SU-DHL-6 (cell line): ENCODE results near the gene MED8.
"Not testable (repeated sequence)": the region's sequence is repeated elsewhere in the genome, so short reads cannot be mapped to it uniquely, and the experiment has no call there.

ENCODE experiments used
- H2AFZ ChIP-seq: fragments of 200-600 bp; sonication (generic); 2 replicates; pipeline ENCODE4 v1.6.1; 2014; ENCODE audit warnings: low read depth, mild to moderate bottlenecking, moderate library complexity, mixed read lengths, antibody characterized with exemption, low read length; ENCODE audit not compliant: severe bottlenecking
- H3F3A ChIP-seq: fragments of 200-600 bp; shearing (Covaris generic); 2 replicates; pipeline ENCODE4 v1.6.0; 2016; ENCODE audit warnings: antibody characterized with exemption, mild to moderate bottlenecking; ENCODE audit not compliant: insufficient read depth
- H3K27ac ChIP-seq: fragments of 200-600 bp; sonication (generic); 2 replicates; pipeline ENCODE4 v1.5.1; 2016; ENCODE audit warnings: low read depth, mild to moderate bottlenecking, low read length, moderate library complexity, mixed read lengths
- H3K27me3 ChIP-seq: fragments of 200-600 bp; sonication (generic), shearing (Covaris generic); 2 replicates; pipeline ENCODE4 v1.6.0; 2014; ENCODE audit warnings: mild to moderate bottlenecking, low read length
- H3K36me3 ChIP-seq: fragments of 200-600 bp; sonication (generic); 2 replicates; pipeline ENCODE4 v1.6.1; 2014; ENCODE audit warnings: mild to moderate bottlenecking, low read length, mixed read lengths
- H3K4me2 ChIP-seq: fragments of 300-600, 200-600 bp; shearing (Covaris generic), sonication (generic); 2 replicates; pipeline ENCODE4 v1.6.0; 2014; ENCODE audit warnings: low read length, low read depth, mild to moderate bottlenecking; ENCODE audit not compliant: poor library complexity, severe bottlenecking
- H3K4me3 ChIP-seq: fragments of 200-600 bp; sonication (generic); 2 replicates; pipeline ENCODE4 v1.5.1; 2014; ENCODE audit warnings: antibody characterized with exemption, low read length, mild to moderate bottlenecking, mixed read lengths; ENCODE audit not compliant: insufficient read depth, poor library complexity, severe bottlenecking
- H3K79me2 ChIP-seq: fragments of 200-600 bp; sonication (generic); 2 replicates; pipeline ENCODE4 v1.6.1; 2014; ENCODE audit warnings: mild to moderate bottlenecking, low read length, moderate library complexity; ENCODE audit not compliant: insufficient read depth
- H3K9ac ChIP-seq: fragments of 200-600 bp; sonication (generic); 2 replicates; pipeline ENCODE4 v1.7.0; 2014; ENCODE audit warnings: mild to moderate bottlenecking, low read length
- H3K9me2 ChIP-seq: fragments of 200-600 bp; sonication (generic); replicated peaks from 2 replicates; pipeline ENCODE4 v1.6.1; 2014; ENCODE audit warnings: low read length; ENCODE audit not compliant: insufficient read depth
- H3K9me3 ChIP-seq: fragments of 200-600 bp; sonication (generic); 2 replicates; pipeline ENCODE4 v1.6.1; 2014; ENCODE audit warnings: low read length, mixed read lengths; ENCODE audit not compliant: insufficient read depth
- H4K20me1 ChIP-seq: fragments of 200-600 bp; sonication (generic); 2 replicates; pipeline ENCODE4 v1.6.1; 2014; ENCODE audit warnings: low read depth, mild to moderate bottlenecking, antibody characterized with exemption, low read length, moderate library complexity, mixed read lengths
- EZH2phosphoT487 ChIP-seq: fragments of 200-600 bp; sonication (generic), shearing (Covaris generic); conservative IDR thresholded peaks from 2 replicates; pipeline ENCODE4 v1.6.1; 2018; ENCODE audit warnings: mild to moderate bottlenecking, antibody characterized with exemption, low read length, moderate library complexity, mixed read lengths
- TF ChIP-seq, protein P1 (sequence below): fragments of 200-600 bp; sonication (generic); IDR thresholded peaks from one replicate; pipeline ENCODE4 v1.5.1; 2017; ENCODE audit warnings: antibody characterized with exemption, mild to moderate bottlenecking, low read length, moderate library complexity; ENCODE audit not compliant: insufficient read depth, poor library complexity, severe bottlenecking

The MED8 gene

DNA sequence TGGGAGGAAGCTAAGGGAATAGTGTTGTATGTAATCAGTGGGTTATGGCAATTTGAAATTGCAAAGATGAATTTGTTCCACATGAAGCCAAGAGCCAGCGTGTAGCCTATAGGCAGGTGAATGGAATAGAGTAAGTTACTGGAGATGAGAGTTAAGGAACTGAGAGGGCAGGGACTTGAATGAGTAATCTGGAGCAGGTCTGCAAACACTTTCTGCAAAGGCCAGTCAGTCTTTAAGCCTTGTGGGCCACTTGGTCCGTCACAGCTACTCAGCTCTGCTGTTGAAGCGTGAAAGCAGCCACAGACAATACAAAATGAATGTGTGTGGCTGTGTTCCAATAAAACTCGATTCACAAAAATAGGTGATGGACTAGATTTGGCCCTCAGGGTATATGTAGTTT, 29.3 kb upstream of the MED8 start:
- H3K36me3 ChIP-seq, result no peaks in the 10 kb centered on the region
- H3K79me2 ChIP-seq, result no peaks in the 10 kb centered on the region
- H3K4me3 ChIP-seq, result no peak overlapping the region

GRCh38 chr1:43415901-43416300, 26.3 kb upstream of the MED8 start:
- H3K36me3 ChIP-seq, result no peaks in the 10 kb centered on the region
- H3K27me3 ChIP-seq, result no peaks in the 10 kb centered on the region
- no peaks in the 10 kb centered on the region for H4K20me1 ChIP-seq
- no peak overlapping the region for H2AFZ ChIP-seq
- TF ChIP-seq, protein P1, sequence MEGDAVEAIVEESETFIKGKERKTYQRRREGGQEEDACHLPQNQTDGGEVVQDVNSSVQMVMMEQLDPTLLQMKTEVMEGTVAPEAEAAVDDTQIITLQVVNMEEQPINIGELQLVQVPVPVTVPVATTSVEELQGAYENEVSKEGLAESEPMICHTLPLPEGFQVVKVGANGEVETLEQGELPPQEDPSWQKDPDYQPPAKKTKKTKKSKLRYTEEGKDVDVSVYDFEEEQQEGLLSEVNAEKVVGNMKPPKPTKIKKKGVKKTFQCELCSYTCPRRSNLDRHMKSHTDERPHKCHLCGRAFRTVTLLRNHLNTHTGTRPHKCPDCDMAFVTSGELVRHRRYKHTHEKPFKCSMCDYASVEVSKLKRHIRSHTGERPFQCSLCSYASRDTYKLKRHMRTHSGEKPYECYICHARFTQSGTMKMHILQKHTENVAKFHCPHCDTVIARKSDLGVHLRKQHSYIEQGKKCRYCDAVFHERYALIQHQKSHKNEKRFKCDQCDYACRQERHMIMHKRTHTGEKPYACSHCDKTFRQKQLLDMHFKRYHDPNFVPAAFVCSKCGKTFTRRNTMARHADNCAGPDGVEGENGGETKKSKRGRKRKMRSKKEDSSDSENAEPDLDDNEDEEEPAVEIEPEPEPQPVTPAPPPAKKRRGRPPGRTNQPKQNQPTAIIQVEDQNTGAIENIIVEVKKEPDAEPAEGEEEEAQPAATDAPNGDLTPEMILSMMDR, result no peak
- TF ChIP-seq EZH2phosphoT487, result no peak
- H3K4me3 ChIP-seq, result no peak overlapping the region
- H3K4me2 ChIP-seq, result no peak overlapping the region
- no peaks in the 10 kb centered on the region for H3K9me3 ChIP-seq
- H3F3A ChIP-seq, result no peaks in the 10 kb centered on the region
- no peak overlapping the region for H3K27ac ChIP-seq
- H3K79me2 ChIP-seq, result no peaks in the 10 kb centered on the region
- no peaks in the 10 kb centered on the region for H3K9me2 ChIP-seq
- no peak overlapping the region for H3K9ac ChIP-seq

More for the DNA sequence above, 29.3 kb upstream of the MED8 start:
- H4K20me1 ChIP-seq, result no peaks in the 10 kb centered on the region
- no peak for TF ChIP-seq EZH2phosphoT487
- TF ChIP-seq, protein P1, result no peak
- no peaks in the 10 kb centered on the region for H3K9me3 ChIP-seq
- no peak overlapping the region for H2AFZ ChIP-seq
- no peak overlapping the region for H3K9ac ChIP-seq
- H3K4me2 ChIP-seq, result no peak overlapping the region
- no peaks in the 10 kb centered on the region for H3F3A ChIP-seq
- no peak overlapping the region for H3K27ac ChIP-seq
- H3K27me3 ChIP-seq, result no peaks in the 10 kb centered on the region
- no peaks in the 10 kb centered on the region for H3K9me2 ChIP-seq

DNA sequence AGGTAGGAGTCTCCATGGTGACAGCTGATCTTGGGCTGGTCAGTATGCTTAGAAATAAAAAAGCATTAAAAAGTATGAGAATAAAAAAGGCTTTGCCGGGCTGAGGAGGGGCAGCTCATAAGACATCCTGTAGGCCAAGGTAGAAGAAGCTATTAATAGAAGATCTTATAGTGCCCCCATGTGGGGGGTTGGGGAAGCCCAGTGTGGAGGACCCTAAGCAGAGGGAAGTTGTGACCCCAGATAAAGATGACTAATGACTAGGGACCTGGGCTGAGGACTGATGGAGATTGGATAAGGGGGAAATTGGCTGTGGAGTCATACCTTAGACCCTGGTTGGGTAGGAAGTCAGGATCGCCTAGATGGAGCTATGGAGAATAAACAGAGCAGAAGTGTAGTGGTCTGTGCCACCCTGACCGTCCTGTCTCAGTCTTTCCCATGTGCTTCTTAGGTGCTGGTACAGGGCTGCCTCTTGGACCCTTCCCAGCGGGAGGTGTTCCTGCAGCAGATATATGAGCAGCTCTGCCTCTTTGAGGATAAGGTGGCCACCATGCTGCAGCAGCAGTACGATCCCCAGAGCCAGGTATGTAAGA, 25.1 kb upstream of the MED8 start:
- Histone ChIP-seq H3F3A (no peaks in the 10 kb centered on the region), H3K9ac (no peak overlapping the region), H3K27ac (no peak overlapping the region), H3K4me3 (no peak overlapping the region), H3K27me3 (no peaks in the 10 kb centered on the region), H4K20me1 (no peaks in the 10 kb centered on the region), H3K4me2 (no peak overlapping the region), H3K9me3 (no peaks in the 10 kb centered on the region), H3K79me2 (no peaks in the 10 kb centered on the region), H2AFZ (no peak overlapping the region), H3K9me2 (no peaks in the 10 kb centered on the region), H3K36me3 (no peaks in the 10 kb centered on the region)
- no peak for TF ChIP-seq EZH2phosphoT487
- TF ChIP-seq, protein P1, result peak; percentile 48

- not testable (repeated sequence) for H3F3A ChIP-seq, H3K9ac ChIP-seq, H4K20me1 ChIP-seq, H3K27me3 ChIP-seq, H2AFZ ChIP-seq, H3K9me2 ChIP-seq, H3K4me2 ChIP-seq, H3K79me2 ChIP-seq, H3K4me3 ChIP-seq, H3K9me3 ChIP-seq, H3K27ac ChIP-seq, H3K36me3 ChIP-seq
Observed at GRCh38 chr1:43413426-43413825, 23.8 kb upstream of the MED8 start.
